DND-41 (cell line): ENCODE data around the gene TMEM271.

Source experiments
- EZH2 ChIP-seq: IDR thresholded peaks from 3 replicates; pipeline ENCODE4 v1.6.1; 2012; ENCODE audit warnings: borderline replicate concordance, low read depth, mild to moderate bottlenecking, moderate library complexity, low read length, inconsistent platforms; ENCODE audit not compliant: severe bottlenecking
- TF ChIP-seq, protein P1 (sequence below): IDR thresholded peaks from 2 replicates; pipeline ENCODE4 v1.5.1; 2012; ENCODE audit warnings: borderline replicate concordance, low read length, moderate library complexity, mild to moderate bottlenecking; ENCODE audit not compliant: poor library complexity, severe bottlenecking; ENCODE audit errors: extremely low read depth

DNA sequence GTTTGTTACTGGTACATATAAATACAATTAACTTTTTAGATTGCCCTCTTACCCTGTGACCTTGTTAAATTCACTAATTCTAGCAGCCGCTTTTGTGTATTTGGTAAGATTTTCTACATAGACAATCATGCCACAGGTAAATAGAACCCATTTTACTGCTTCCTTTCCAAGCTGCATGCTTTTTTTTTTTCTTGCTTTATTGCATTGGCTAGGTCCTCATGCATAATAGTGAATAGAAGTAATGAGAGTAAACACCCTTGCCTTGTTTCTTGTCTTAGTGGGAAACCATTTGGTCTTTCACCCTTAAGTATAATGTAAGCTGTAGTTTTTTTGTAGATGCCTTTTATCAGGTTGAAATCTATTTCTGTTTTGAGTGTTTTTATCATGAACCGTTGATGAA, 7.7 kb upstream of the TMEM271 start:
- TF ChIP-seq, protein P1, sequence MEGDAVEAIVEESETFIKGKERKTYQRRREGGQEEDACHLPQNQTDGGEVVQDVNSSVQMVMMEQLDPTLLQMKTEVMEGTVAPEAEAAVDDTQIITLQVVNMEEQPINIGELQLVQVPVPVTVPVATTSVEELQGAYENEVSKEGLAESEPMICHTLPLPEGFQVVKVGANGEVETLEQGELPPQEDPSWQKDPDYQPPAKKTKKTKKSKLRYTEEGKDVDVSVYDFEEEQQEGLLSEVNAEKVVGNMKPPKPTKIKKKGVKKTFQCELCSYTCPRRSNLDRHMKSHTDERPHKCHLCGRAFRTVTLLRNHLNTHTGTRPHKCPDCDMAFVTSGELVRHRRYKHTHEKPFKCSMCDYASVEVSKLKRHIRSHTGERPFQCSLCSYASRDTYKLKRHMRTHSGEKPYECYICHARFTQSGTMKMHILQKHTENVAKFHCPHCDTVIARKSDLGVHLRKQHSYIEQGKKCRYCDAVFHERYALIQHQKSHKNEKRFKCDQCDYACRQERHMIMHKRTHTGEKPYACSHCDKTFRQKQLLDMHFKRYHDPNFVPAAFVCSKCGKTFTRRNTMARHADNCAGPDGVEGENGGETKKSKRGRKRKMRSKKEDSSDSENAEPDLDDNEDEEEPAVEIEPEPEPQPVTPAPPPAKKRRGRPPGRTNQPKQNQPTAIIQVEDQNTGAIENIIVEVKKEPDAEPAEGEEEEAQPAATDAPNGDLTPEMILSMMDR = no peak
- no peak for TF ChIP-seq EZH2
